Measurements from ENCODE around the gene MAF. TPM values are rescaled to one million over a fixed set of nuclear protein-coding genes. Genes with fewer than 3 reads are reported as not detected.

Gene MAF
- total RNA-seq, 1 experiment from 2014 or later: 4.9 TPM

GRCh38 chr16:79612207-79612606, 11.7 kb upstream of the MAF start:
- TF ChIP-seq CTCF (conservative IDR thresholded peaks at IDR 0.05): no peak
- no peak overlapping the region for H2BK120ac ChIP-seq (ENCODE audit: low read depth, low read length, poor library complexity, severe bottlenecking)
- H3K9me3 ChIP-seq (ENCODE audit: control insufficient read depth, low read depth, low read length): no peaks in the 10 kb centered on the region
- DNase-seq: no peak
- H2BK20ac ChIP-seq (ENCODE audit: low read depth, low read length, poor library complexity, severe bottlenecking): no peak overlapping the region
- no peak overlapping the region for H2AK5ac ChIP-seq (ENCODE audit: insufficient read length, low read length)
- Mint-ChIP-seq H3K27ac (no peak overlapping the region), H3K36me3 (ENCODE audit: insufficient read depth in 1 of 3, low read depth in 3 of 3) (no peaks in the 10 kb centered on the region), H3K4me3 (no peak overlapping the region), H3K27me3 (ENCODE audit: low read depth) (no peaks in the 10 kb centered on the region; the same call in 1 of the 2 replicates), H3K9me3 (no peaks in the 10 kb centered on the region; a peak in 1 of 5 replicates), H3K4me1 (no peaks in the 10 kb centered on the region)
- H3T11ph ChIP-seq (ENCODE audit: low read length): no peak overlapping the region
- H4K91ac ChIP-seq (ENCODE audit: insufficient read length, low read depth, low read length): no peak overlapping the region
- H3K23me2 ChIP-seq (ENCODE audit: insufficient read length, low read depth, low read length, poor library complexity, severe bottlenecking): no peaks in the 10 kb centered on the region
- H4K20me1 ChIP-seq (ENCODE audit: control insufficient read depth, insufficient read depth, insufficient read length): no peaks in the 10 kb centered on the region
- no peak overlapping the region for H2BK5ac ChIP-seq (ENCODE audit: insufficient read length, low read length)
- H3K14ac ChIP-seq (ENCODE audit: insufficient read depth, low read length): no peak overlapping the region
- no peaks in the 10 kb centered on the region for H3K79me2 ChIP-seq (ENCODE audit: insufficient read depth, low read length)
- H3K18ac ChIP-seq (ENCODE audit: insufficient read length, low read depth, low read length): no peak overlapping the region
- no peak overlapping the region for H3K4ac ChIP-seq (ENCODE audit: low read depth, low read length)
- H2AFZ ChIP-seq (ENCODE audit: low read length): no peak overlapping the region
- no peak overlapping the region for H3K27ac ChIP-seq (ENCODE audit: insufficient read length, low read depth, low read length)
- no peak overlapping the region for H4K5ac ChIP-seq (ENCODE audit: insufficient read length, low read depth, low read length)
- no CpG with 5 or more reads among the region's 2 CpGs for WGBS (ENCODE audit: extremely low coverage, insufficient read length, low lambda C conversion rate)
- H3K27me3 ChIP-seq (ENCODE audit: insufficient read depth, low read length): no peaks in the 10 kb centered on the region
- H3K4me1 ChIP-seq (ENCODE audit: insufficient read depth, low read length): no peaks in the 10 kb centered on the region
- H2BK12ac ChIP-seq (ENCODE audit: insufficient read length, low read depth, low read length): no peak overlapping the region
- no peak overlapping the region for H2BK15ac ChIP-seq (ENCODE audit: low read depth, low read length)
- no peak overlapping the region for H3K23ac ChIP-seq (ENCODE audit: insufficient read length, low read depth, low read length)
- H3K9ac ChIP-seq (ENCODE audit: extremely low read depth, insufficient read length, low read length): no peak overlapping the region
- no peak overlapping the region for H4K8ac ChIP-seq (replicated peaks; ENCODE audit: insufficient read length, low read depth, low read length)
- H3K56ac ChIP-seq (ENCODE audit: insufficient read length, low read depth, low read length): no peak overlapping the region
- no peaks in the 10 kb centered on the region for H3K79me1 ChIP-seq (ENCODE audit: insufficient read depth, low read depth, low read length, poor library complexity, severe bottlenecking)
- no peak overlapping the region for H3K4me2 ChIP-seq (ENCODE audit: insufficient read depth, insufficient read length, low read length)
